Measurements from ENCODE around the gene MARCHF3. TPM values are rescaled to one million over a fixed set of nuclear protein-coding genes. Genes with fewer than 3 reads are reported as not detected.
"Not testable (repeated sequence)": the region's sequence is repeated elsewhere in the genome, so short reads cannot be mapped to it uniquely, and the experiment has no call there.

Gene MARCHF3
- total RNA-seq, 2 experiments from 2014 or later = 2.0 to 2.4 TPM

GRCh38 chr5:127024821-127025220 lies 5.5 kb downstream of the MARCHF3 start:
- ChIA-PET POLR2A (interaction anchor here (0.6 kb wide), 1 partner anchor 373 kb away, joined by 3 read pairs; no protein-coding TSS in a partner anchor), CTCF (no interaction called here)

DNA sequence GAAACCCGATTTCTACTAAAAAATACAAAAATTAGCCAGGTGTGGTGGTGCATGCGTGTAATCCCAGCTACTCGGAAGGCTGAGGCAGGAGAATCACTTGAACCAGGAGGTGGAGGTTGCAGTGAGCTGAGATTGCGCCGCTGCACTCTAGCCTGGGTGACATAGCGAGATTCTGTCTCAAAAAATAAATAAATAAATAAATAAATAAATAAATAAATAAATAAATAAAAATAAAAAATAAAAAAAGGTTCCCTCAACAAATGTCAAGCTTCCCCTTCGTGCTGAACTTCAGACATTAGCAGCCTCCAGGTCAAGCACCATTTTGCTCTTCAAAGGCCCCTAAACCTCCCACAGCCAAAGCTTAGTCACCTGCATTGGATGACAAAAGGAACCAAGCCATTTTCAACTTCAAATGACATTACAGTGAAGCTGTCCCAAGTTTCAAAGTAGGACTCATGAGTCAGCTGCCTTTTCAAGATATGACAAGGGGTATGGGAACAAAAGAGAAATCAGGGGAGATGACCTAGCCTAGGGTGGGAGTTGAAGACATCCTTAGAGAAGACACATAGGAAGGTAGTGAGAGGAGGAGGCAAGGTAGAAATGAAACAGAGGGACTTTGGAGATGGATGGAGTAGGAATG lies 6.7 kb downstream of the MARCHF3 start:
- H3K9me3 Mint-ChIP-seq (ENCODE audit: insufficient read depth); H3K27ac Mint-ChIP-seq; DNase-seq; CTCF ChIA-PET; H3K27me3 Mint-ChIP-seq (ENCODE audit: low read depth); H3K36me3 Mint-ChIP-seq (ENCODE audit: low read depth); POLR2A ChIA-PET; H3K4me1 Mint-ChIP-seq (ENCODE audit: low read depth); H3K4me3 Mint-ChIP-seq; ATAC-seq: not testable (repeated sequence)

More at GRCh38 chr5:127024821-127025220, 5.5 kb downstream of the MARCHF3 start:
- Mint-ChIP-seq H3K27me3 (ENCODE audit: low read depth) (peaks cover 9% of the 10 kb centered on the region), H3K27ac (no peak overlapping the region), H3K4me1 (ENCODE audit: low read depth) (peaks cover 11% of the 10 kb centered on the region), H3K36me3 (ENCODE audit: low read depth) (no peaks in the 10 kb centered on the region), H3K4me3 (no peak overlapping the region), H3K9me3 (ENCODE audit: insufficient read depth) (no peaks in the 10 kb centered on the region)
- ATAC-seq (no peak), DNase-seq (no peak)

DNA sequence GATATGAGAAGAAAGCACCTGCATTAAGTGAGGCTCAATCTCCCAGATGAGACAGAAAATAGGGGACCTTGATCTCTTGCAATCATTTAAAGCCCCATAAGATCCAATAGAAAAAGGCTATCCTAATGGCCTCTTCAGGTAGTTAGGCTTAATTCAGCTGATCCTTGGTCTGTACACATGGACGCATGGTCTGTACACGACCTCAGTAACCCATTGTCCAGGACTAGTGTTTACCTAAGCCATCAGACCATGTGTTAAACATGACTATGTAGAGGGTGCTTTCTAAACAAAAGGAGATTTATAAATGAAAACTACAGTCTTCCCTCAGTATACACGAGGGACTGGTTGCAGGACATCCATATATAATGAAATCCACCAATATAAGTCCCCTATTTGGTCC lies 7.5 kb downstream of the MARCHF3 start:
- no peaks in the 10 kb centered on the region for H3K27me3 Mint-ChIP-seq (ENCODE audit: low read depth)
- no peak for ATAC-seq
- ChIA-PET POLR2A (no interaction called here), CTCF (no interaction called here)
- H3K4me1 Mint-ChIP-seq (ENCODE audit: low read depth) = no peaks in the 10 kb centered on the region
- no peak overlapping the region for H3K4me3 Mint-ChIP-seq
- no peaks in the 10 kb centered on the region for H3K9me3 Mint-ChIP-seq (ENCODE audit: insufficient read depth)
- no peak overlapping the region for H3K27ac Mint-ChIP-seq
- DNase-seq = no peak
- no peaks in the 10 kb centered on the region for H3K36me3 Mint-ChIP-seq (ENCODE audit: low read depth)

- Mint-ChIP-seq H3K9me3 (ENCODE audit: insufficient read depth) (no peaks in the 10 kb centered on the region), H3K27me3 (ENCODE audit: low read depth) (no peaks in the 10 kb centered on the region), H3K36me3 (ENCODE audit: low read depth) (peaks cover 2% of the 10 kb centered on the region), H3K4me3 (no peak overlapping the region), H3K4me1 (ENCODE audit: low read depth) (no peaks in the 10 kb centered on the region), H3K27ac (no peak overlapping the region)
- ATAC-seq (no peak), DNase-seq (no peak)
- ChIA-PET POLR2A (interaction anchor here (0.6 kb wide), 1 partner anchor 442 kb away, joined by 3 read pairs; no protein-coding TSS in a partner anchor), CTCF (interaction anchor here (1.1 kb wide), 1 partner anchor 9 kb away, joined by 3 read pairs; no protein-coding TSS in a partner anchor)
Measured at GRCh38 chr5:127019928-127020327, 10.4 kb downstream of the MARCHF3 start.

GRCh38 chr5:127016722-127017121 lies 13.6 kb downstream of the MARCHF3 start:
- CTCF ChIA-PET; ATAC-seq; H3K27ac Mint-ChIP-seq; H3K27me3 Mint-ChIP-seq (ENCODE audit: low read depth); POLR2A ChIA-PET; DNase-seq; H3K36me3 Mint-ChIP-seq (ENCODE audit: low read depth); H3K9me3 Mint-ChIP-seq (ENCODE audit: insufficient read depth); H3K4me3 Mint-ChIP-seq; H3K4me1 Mint-ChIP-seq (ENCODE audit: low read depth): not testable (repeated sequence)

DNA sequence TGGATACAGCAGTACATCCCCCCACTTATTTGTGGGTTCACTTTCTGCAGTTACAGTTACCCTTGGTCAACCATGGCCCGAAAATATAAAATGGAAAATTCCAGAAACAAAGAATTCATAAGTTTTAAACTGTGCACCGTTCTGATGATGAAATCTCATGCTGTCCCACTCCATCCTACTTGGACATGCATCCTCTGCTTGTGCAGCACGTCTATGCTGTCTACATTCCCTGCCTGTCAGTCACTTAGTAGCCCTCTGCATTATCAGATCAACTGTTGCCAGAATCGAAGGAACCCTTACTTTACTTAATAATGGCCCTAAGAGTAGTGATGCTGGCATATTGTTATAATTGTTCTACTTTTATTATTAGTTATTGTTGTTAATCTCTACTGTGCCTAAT lies 14.6 kb downstream of the MARCHF3 start:
- Mint-ChIP-seq H3K4me3 (no peak overlapping the region), H3K9me3 (ENCODE audit: insufficient read depth) (no peaks in the 10 kb centered on the region), H3K4me1 (ENCODE audit: low read depth) (peaks cover 5% of the 10 kb centered on the region), H3K36me3 (ENCODE audit: low read depth) (peaks cover 2% of the 10 kb centered on the region), H3K27me3 (ENCODE audit: low read depth) (no peaks in the 10 kb centered on the region), H3K27ac (no peak overlapping the region)
- DNase-seq = no peak
- CTCF ChIA-PET = interaction anchor here (1.6 kb wide), 1 partner anchor 10 kb away, joined by 4 read pairs; no protein-coding TSS in a partner anchor
- POLR2A ChIA-PET = no interaction called here
- no peak for ATAC-seq

GRCh38 chr5:127014573-127014972 lies 15.8 kb downstream of the MARCHF3 start:
- POLR2A ChIA-PET = interaction anchor here (0.7 kb wide), 1 partner anchor 31 kb away, joined by 3 read pairs; no protein-coding TSS in a partner anchor

DNA sequence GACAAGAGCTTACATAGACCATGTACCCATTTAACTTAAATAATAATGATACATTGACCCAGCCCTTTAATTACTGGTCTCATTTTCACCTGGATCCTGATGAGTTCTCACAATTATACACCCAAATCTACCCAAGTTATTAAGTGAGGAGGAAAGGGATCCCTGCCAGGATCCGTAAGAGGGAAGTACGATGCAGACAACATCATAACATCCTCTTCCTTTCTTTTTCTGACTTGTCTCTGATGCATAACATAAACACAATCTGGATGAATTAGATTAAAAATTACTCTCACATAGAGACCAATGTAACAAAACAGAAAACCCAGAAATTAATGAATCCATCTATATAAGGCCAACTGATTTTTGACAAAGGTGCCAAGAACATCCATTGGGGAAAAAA lies 17.0 kb downstream of the MARCHF3 start:
- Mint-ChIP-seq H3K4me1 (ENCODE audit: low read depth) (peaks cover 5% of the 10 kb centered on the region), H3K27me3 (ENCODE audit: low read depth) (no peaks in the 10 kb centered on the region), H3K4me3 (no peak overlapping the region), H3K27ac (no peak overlapping the region), H3K9me3 (ENCODE audit: insufficient read depth) (peaks cover 4% of the 10 kb centered on the region), H3K36me3 (ENCODE audit: low read depth) (peaks cover 2% of the 10 kb centered on the region)
- ChIA-PET POLR2A (no interaction called here), CTCF (no interaction called here)
- DNase-seq = no peak
- ATAC-seq = no peak

More at GRCh38 chr5:127014573-127014972, 15.8 kb downstream of the MARCHF3 start:
- Mint-ChIP-seq H3K27ac (no peak overlapping the region), H3K9me3 (ENCODE audit: insufficient read depth) (peaks cover 4% of the 10 kb centered on the region), H3K4me3 (no peak overlapping the region), H3K27me3 (ENCODE audit: low read depth) (no peaks in the 10 kb centered on the region), H3K36me3 (ENCODE audit: low read depth) (peaks cover 2% of the 10 kb centered on the region), H3K4me1 (ENCODE audit: low read depth) (peaks cover 5% of the 10 kb centered on the region)
- CTCF ChIA-PET = interaction anchor here (1.6 kb wide), 1 partner anchor 11 kb away, joined by 4 read pairs; no protein-coding TSS in a partner anchor
- DNase-seq = no peak
- no peak for ATAC-seq

GRCh38 chr5:127012916-127013315 lies 17.4 kb downstream of the MARCHF3 start:
- H3K9me3 Mint-ChIP-seq (ENCODE audit: insufficient read depth) = peaks cover 4% of the 10 kb centered on the region
- H3K4me3 Mint-ChIP-seq = no peak overlapping the region
- POLR2A ChIA-PET = no interaction called here
- CTCF ChIA-PET = no interaction called here
- ATAC-seq (no peak), DNase-seq (no peak)
- H3K27me3 Mint-ChIP-seq (ENCODE audit: low read depth) = no peaks in the 10 kb centered on the region
- no peak overlapping the region for H3K27ac Mint-ChIP-seq
- H3K4me1 Mint-ChIP-seq (ENCODE audit: low read depth) = peaks cover 5% of the 10 kb centered on the region
- peaks cover 2% of the 10 kb centered on the region for H3K36me3 Mint-ChIP-seq (ENCODE audit: low read depth)

DNA sequence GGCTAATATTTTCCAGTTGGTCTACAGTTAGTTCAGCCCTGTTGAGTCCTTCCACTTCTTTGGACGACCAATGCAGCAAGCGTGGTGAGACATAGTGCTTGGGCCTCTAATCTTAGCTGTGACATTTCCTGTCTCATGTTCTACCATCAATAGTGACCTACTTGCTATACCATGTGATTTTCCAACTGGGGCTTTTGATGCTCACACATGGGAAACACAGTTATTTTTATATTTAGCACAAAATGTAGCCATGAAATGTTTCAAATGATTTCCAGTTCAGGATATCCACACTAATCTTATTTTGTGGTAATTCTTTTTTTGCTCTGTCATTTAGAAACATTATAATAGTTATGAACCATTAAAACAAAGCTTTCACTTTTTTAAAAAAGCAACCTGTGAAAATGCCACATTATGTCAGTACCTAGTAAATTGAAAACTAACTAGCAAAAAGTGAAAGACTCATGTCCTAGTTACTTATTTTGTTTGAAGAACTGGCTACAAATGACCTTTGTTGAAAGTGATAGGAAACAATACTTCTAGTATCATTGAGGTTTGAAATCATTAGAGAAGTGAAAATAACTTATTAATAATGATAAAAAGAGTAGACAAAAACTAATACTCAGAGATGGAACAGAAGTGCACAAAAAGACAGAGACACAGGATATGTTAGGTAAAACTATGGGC lies 18.3 kb downstream of the MARCHF3 start:
- Mint-ChIP-seq H3K27me3 (ENCODE audit: low read depth) (no peaks in the 10 kb centered on the region), H3K4me1 (ENCODE audit: low read depth) (peaks cover 5% of the 10 kb centered on the region), H3K27ac (no peak overlapping the region), H3K9me3 (ENCODE audit: insufficient read depth) (peaks cover 4% of the 10 kb centered on the region), H3K4me3 (no peak overlapping the region), H3K36me3 (ENCODE audit: low read depth) (peaks cover 2% of the 10 kb centered on the region)
- no peak for ATAC-seq
- ChIA-PET POLR2A (no interaction called here), CTCF (interaction anchor here (1.5 kb wide), 1 partner anchor 17 kb away, joined by 4 read pairs; no protein-coding TSS in a partner anchor)
- no peak for DNase-seq

GRCh38 chr5:127011153-127011552 lies 19.2 kb downstream of the MARCHF3 start:
- DNase-seq (no peak), ATAC-seq (no peak)
- Mint-ChIP-seq H3K4me1 (ENCODE audit: low read depth) (peaks cover 7% of the 10 kb centered on the region), H3K36me3 (ENCODE audit: low read depth) (no peaks in the 10 kb centered on the region), H3K27me3 (ENCODE audit: low read depth) (no peaks in the 10 kb centered on the region), H3K9me3 (ENCODE audit: insufficient read depth) (peaks cover 4% of the 10 kb centered on the region), H3K27ac (no peak overlapping the region), H3K4me3 (no peak overlapping the region)
- ChIA-PET POLR2A (no interaction called here), CTCF (interaction anchor here (1.5 kb wide), 1 partner anchor 18 kb away, joined by 4 read pairs; no protein-coding TSS in a partner anchor)

GRCh38 chr5:127010362-127010761 lies 20.0 kb downstream of the MARCHF3 start:
- Mint-ChIP-seq H3K4me3 (no peak overlapping the region), H3K4me1 (ENCODE audit: low read depth) (peaks cover 7% of the 10 kb centered on the region), H3K27ac (no peak overlapping the region), H3K27me3 (ENCODE audit: low read depth) (no peaks in the 10 kb centered on the region), H3K9me3 (ENCODE audit: insufficient read depth) (peaks cover 4% of the 10 kb centered on the region), H3K36me3 (ENCODE audit: low read depth) (no peaks in the 10 kb centered on the region)
- ATAC-seq = no peak
- CTCF ChIA-PET = no interaction called here
- DNase-seq = no peak
- POLR2A ChIA-PET = no interaction called here

Measured in activated CD8-positive, alpha-beta T cell treated with anti-CD3 and anti-CD28 coated beads, Interleukin-2, amount 10 ng/mL, durations not matched to agents 7 days and 5 days (primary cell).